Adrenal gland (tissue), 5 donors: Measurements from ENCODE around the gene CECR2.

Source experiments
- POLR2A ChIP-seq, 2 donors: fragments of 450-650 bp; IDR thresholded peaks; one replicate each; pipeline ENCODE4 v1.6.1; 2017; ENCODE audit warnings: antibody characterized with exemption in 2 of 2, mild to moderate bottlenecking in 2 of 2, moderate library complexity in 1 of 2
- TF ChIP-seq, protein P1 (sequence below), 6 experiments: fragments of 450-650 bp in 4 of 6; fragments of 200-600 bp in 2 of 6; sonication (generic) in 1 of 6; IDR thresholded peaks; 1 replicate in 5 of 6; 2 replicates in 1 of 6; pipeline versions ENCODE4 v1.5.1 to v1.8.0; 2016 to 2021; ENCODE audit warnings: antibody characterized with exemption in 6 of 6, mild to moderate bottlenecking in 2 of 6, moderate library complexity in 1 of 6
- donor health status: DM: no; HTN: no; CAD: no.

DNA sequence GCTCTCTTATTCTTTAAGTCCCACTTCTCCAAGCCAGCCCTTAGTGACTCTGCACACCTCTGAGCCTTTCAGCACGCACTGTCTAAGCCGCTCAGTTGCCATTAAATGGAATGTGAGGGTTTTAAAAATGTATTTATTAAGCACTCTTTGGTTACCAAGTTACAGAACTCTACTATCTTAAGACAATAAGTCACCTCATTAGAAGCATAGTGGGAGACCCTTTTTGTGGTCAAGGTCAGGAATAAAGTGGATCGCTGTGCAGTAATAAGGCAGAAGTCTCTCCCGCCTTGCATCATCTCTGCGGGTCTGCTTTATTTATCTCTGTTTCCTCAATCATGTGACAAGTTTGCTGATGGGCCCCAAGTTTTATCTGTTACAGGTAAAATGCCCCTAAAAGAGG lies 205.9 kb downstream of the CECR2 start:
- no peak for TF ChIP-seq POLR2A (IDR thresholded peaks at IDR 0.05)
- TF ChIP-seq, protein P1, sequence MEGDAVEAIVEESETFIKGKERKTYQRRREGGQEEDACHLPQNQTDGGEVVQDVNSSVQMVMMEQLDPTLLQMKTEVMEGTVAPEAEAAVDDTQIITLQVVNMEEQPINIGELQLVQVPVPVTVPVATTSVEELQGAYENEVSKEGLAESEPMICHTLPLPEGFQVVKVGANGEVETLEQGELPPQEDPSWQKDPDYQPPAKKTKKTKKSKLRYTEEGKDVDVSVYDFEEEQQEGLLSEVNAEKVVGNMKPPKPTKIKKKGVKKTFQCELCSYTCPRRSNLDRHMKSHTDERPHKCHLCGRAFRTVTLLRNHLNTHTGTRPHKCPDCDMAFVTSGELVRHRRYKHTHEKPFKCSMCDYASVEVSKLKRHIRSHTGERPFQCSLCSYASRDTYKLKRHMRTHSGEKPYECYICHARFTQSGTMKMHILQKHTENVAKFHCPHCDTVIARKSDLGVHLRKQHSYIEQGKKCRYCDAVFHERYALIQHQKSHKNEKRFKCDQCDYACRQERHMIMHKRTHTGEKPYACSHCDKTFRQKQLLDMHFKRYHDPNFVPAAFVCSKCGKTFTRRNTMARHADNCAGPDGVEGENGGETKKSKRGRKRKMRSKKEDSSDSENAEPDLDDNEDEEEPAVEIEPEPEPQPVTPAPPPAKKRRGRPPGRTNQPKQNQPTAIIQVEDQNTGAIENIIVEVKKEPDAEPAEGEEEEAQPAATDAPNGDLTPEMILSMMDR (IDR thresholded peaks at IDR 0.05), result no peak
